HG03469 (cell line): ENCODE data around the gene RAB21.
"Not testable (repeated sequence)": the region's sequence is repeated elsewhere in the genome, so short reads cannot be mapped to it uniquely, and the experiment has no call there.

Source experiments
- ATAC-seq: cut with Tn5 transposase; IDR thresholded peaks from one replicate; pipeline ENCODE4 v1.9.1; 2021; ENCODE audit warnings: mild to moderate bottlenecking, moderate library complexity, moderate number of reproducible peaks; ENCODE audit not compliant: unreplicated experiment

RAB21 gene

DNA sequence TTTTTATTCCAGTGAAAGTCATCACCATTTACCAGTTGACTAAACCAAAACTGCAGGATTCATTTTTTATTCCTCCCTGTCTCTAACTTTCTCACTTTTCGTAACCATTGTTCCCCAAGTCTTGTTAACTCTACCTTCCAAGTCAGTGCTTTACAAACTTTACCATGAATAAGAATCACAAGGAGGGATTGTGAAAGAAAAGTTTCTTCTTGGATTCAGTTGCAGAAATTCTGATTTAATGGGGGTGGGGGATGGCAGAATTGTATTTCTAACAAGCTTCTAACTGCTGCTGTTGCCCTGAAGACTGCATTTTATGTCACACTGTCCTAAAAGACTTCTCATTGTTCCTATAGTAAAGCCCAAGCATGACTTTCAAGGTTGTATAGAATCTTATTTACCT, 5.0 kb upstream of the RAB21 start:
- no peak for ATAC-seq

DNA sequence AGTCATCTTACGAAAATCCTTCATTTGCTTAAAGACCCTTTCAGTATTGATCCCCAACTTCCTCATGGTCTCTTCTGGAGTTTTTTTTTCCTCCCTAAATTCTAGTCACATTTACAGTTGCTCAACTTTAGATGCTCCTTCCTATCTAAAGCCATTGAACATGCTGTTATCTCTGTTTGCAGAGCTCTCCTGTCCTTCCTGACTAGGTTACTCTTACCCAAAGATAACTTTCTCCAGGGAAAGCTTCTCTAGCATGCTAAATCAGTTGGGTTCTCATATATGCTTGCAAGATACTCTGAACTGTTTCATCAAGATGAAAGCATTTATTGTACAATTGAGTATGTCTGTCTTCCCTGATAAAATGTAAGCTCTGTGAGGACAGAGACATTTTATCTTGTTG, 1.8 kb upstream of the RAB21 start:
- no peak for ATAC-seq

DNA sequence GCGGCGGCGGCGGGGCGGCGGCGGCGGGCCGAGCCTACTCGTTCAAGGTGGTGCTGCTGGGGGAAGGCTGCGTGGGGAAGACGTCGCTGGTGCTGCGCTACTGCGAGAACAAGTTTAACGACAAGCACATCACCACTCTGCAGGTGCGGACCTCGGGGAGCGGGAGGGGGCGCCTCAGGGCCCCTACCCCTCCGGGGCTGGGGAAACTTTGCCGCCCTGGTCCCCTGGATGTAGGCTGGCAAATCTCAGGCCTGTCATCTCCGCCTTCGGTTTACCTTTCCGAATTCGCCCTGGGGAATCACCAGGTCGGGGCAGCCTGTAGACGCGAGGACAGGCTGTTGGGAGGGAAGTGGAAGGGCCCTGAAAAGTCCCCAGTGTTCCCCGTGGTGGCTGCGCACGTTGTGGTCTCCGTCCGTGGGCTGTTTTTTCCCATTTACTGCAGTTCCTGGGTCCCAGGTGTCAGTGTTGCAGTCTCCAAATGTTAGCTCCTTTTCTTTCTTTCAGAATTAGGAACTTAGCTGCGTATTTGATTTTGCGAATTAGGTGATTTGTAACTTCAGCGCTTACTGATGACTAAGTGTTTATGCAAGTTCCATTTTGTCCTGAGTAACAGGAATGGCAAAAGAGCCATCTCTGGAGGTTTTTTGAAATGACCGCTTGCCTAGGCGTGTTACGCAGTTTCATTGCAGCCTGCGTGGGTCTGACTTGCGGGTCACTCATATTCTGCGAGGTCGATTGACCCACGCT, 656 bp downstream of the RAB21 start:
- ATAC-seq, result peak; percentile 29

DNA sequence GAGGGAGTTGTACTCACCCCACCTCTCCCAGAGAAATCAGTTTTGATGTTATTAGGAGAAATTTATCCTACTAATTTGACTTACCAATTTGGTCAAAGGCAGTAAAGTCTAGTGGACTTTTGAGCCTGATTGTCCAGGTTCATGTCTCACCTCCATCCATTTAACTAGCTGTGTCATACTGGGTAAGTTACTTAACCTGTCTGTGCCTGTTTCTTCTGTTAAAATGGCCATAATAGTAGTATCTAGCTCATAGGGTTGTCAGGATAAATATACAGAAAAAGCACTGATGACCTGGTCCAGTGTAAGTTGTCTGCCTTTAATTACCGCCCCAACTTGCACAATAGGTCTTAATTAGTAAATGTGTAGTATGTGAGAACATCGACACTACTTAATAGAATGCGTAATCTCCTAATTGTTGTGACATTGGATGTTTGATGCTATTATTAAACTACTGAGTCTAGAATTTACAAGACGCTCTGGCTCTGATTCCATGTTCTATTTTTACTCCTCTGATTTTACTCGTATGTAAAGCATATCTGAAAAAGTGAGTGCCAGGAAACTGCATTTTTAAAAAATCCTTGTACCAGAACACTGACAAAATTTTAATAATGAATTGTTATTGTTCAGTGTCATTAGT, 1.5 kb downstream of the RAB21 start:
- ATAC-seq, result no peak

DNA sequence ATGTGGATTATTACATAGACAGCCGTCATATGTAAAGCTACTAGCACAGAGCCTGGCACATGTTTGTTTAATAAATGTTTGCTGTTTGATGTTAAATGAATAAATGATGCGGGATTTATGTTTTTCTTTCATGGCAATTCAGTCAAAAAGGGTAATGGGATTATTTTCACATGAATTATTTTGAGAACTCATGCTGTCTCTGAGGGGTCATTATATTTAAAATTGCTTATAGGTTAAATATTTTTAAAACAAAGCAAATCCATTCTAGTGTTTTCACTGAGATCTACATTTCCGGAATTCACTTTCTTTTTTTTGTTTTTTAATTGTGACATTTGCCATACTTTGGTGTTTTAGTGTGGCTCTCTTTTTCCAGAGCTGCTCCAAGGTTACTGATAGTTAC, 5.3 kb downstream of the RAB21 start:
- no peak for ATAC-seq

DNA sequence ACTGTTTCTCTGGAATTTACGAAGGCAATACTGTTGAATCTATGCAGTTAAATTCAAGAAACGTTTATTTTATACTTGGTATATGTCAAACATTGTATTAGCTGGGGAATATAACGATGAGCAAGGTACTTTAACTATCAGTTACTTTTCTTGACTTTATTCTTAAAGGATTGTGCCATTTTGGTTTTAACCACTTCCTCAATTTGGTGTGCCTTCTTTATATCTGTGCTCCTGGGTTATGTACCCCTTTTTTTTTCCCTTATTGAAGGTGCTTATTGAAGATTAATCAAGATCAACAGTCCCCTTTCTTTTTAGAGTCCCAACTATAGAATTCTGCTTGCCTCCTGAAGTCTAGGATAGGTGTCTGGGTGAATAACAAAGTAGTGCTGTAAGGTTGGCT, 5.8 kb downstream of the RAB21 start:
- no peak for ATAC-seq

DNA sequence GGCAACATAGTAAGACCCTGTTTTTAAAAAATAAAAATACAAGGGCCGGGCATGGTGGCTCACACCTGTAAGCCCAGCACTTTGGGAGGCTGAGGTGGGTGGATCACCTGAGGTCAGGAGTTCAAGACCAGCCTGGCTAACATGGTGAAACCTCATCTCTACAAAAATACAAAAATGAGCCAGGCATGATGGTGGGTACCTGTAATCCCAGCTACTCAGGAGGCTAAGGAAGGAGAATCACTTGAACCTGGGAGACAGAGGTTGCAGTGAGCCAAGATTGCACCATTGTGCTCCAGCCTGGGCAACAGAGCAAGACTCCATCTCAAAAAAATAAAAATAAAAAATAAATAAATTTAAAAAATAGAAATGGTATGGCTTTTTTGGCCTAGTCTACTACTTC, 6.7 kb downstream of the RAB21 start:
- not testable (repeated sequence) for ATAC-seq

DNA sequence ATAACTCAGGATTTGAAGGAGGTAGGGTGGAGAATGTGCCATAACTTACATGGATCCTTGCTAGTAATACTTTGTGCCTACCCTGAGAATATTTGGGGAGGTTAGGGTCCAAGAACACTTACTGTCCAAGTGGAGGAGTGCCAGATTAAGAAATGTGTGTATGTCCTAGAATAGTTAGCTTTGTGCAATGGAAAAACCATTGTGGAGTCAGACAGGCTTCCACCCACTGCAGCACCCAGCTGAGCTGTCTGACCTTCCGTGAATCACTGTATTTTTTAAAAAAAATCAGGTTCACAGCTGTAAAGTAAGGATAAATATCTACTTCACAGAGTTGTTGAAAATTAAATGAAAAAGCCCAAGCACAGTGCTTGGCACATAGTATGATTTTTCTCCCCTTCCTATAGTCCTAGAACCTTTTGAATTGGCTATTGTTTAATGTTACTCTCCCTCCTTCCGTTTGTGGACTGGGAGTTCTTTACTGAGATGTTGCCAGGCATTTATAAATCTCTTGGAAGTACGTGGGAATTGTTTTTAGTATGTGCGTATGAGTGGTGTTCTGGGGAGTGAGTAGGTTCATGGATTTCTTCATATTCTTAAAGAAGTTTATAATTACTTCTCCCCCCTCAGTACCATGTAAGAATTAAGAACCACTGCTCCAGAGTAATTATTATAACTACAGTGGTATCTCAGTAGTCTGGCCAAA, 9.2 kb downstream of the RAB21 start:
- no peak for ATAC-seq

DNA sequence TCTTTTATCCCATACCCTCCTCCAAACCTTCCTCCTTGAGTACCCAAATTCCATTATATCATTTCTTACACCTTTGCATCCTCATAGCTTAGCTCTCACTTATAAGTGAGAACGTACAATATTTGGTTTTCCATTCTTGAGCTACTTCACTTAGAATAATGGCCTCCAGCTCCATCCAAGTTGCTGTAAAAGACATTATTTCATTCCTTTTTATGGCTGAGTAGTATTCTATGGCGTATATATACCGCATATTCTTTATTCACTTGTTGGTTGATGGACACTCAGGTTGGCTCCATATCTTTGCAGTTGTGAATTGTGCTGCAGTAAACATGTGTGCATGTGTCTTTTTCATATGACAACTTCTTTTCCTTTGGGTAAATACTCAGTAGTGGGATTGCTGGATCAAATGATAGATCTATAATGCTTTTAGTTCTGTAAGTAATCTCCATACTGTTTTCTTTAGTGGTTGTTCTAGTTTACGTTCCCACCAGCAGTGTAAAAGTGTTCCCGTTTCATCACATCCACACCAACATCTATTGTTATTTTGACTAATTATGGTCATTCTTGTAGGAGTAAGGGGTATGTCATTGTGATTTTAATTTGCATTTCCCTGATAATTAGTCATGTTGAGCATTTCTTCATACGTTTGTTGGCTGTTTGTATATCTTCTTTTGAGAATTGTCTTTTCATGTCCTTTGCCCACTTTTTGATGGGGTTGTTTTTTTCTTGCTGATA, 10.1 kb downstream of the RAB21 start:
- no peak for ATAC-seq

DNA sequence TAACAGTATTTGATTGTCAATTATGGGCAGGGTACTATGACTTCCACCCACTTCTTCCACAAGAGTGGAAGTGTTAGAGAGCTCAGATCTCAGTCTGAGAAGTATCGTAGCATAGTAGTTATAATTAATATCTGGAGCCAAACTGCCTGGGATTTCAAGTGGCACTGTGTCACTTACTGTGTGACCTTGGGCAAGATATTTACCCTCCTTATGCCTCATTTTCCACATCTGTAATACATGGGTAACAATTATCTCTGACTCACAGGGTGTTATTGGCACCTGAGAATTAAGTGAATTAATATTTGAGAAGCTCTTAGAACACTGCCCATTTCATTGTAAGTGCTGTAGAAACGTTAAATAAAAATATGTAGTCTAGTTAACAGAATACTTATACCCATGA, 11.5 kb downstream of the RAB21 start:
- no peak for ATAC-seq

DNA sequence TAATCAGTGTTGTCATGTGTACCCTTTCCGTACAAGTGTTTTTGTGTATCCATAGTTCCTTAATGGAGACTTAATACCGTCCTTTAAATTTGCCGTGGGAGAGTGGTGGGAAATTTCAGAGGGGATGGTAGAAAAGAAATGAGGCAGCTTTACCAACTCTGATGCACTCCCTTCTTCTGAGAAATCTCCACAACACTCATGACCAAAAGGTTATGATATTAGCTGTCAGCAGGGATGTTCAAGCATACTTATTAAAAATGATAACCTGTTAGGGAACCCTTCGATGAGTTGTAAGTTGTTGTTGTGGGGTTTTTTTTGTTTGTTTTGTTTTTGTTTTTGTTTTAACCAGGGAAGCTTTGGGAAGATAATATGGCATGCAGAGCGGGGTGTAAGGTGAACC, 12.5 kb downstream of the RAB21 start:
- ATAC-seq, result no peak

DNA sequence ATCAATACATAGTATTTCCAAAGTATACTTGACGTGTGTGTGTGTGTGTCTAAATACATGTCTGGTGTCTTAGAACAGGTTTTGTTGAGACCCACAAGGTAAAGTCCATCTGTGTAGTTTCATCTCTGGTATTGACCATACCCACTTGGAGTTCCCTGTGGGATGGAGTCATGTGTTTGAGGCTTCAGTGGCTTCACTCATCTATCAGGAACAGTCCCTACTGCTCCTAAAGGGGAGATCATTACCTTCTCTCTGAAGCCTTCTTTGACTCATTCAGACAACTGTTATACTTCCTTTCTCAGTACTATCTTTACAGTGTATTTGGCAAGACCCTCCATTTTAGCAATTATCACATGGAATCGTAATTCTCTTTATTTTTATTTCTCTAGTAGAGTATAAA, 14.2 kb downstream of the RAB21 start:
- no peak for ATAC-seq

DNA sequence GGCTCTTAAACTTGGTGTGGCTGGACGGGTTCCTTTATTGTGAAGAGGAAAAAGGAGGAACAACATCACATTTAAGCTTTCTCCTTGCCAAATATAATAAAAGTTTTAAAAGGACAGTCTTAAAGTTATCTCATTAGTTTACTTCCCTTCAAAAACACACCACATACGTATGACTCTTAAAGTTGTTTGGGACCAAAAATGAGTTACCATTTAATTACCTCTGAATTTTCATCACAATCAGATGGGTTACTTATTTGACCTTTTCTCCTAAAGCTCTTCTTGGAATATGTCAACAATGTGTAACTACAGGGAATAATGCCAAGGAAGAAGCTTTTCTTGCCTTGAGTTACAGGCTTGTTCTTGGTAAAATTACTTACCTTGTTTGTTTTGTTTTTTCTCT, 16.4 kb downstream of the RAB21 start:
- ATAC-seq, result no peak

DNA sequence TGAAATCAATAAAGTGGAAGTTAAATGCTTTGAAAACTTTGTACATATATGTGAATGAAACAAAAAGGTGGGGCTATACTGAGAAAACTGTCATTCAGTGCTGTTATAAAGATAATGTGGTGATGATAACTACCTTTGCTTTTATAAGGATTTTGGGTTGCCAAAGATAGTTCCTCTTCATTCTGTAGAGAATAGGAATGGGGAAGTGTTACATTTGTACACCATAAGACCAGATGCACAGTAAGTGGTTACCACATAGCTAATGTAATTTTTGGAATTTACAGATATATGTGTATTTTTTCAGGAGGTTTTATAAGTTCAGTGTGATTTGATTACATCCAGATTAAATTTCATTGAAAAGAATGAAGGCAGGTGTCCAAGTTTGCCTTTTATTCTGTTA, 18.1 kb downstream of the RAB21 start:
- ATAC-seq, result no peak

DNA sequence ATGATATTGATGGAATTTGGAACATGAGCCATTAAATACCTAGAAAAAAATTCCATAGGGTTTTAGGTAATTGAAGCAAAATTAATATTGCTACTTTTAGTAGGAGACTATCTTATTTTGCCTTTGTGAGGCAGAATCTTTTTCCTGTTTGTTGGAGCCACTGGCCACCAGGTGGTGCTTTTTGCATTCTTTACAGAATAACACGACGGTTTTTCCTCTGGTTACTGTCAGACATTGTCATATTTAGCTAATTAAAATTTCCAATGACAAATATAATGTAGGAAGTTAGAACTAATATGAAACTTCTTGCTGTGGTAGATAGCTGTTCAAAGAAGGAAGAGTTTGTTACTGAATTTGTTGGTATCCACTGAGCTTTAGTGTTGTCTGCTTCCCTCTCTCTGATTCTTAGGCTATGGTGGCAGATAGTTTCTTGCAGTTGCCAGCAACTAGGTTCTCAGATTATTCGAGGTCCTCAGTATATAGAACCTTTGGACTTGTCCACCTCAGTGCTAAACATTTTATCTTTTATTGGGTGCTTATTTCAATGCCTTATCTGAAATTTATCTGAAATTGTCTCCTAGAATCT, 25.7 kb downstream of the RAB21 start:
- ATAC-seq, result no peak

DNA sequence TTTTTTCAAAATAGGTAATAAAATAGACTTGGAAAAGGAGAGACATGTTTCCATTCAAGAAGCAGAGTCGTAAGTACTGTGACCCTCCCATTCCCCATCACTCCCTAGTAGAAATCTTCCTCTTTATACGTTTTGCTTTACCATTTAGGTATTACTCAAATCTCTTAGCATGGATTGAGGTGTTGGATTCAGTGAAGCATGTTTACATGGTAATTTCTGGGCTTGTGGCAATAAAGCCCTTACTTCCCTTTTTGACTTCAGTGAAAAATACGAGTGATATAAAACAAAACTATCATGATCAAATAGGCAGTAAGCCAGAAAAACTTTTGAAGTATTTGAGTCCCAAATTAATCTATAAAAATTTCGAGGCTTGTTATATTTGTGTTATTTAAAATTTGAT, 27.4 kb downstream of the RAB21 start:
- ATAC-seq, result peak; percentile 59

DNA sequence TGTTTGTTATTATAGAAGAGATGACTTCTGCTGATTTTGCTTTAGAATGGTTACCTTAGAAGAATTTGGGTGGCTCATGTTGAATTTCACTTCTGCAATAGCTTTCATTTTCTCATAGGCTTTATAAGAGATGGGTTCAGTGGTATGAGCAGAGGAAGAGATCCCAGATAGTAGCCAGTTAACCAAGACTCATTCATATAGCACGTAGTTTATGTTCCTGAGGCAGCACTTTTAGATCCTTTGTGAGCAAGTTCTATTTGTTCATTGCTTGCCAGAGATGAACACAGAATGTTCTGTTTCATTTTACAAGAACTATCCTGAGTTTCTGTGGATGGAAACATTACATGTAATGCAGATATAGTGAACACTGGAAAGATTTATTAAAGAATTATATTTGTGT, 32.2 kb downstream of the RAB21 start:
- no peak for ATAC-seq

DNA sequence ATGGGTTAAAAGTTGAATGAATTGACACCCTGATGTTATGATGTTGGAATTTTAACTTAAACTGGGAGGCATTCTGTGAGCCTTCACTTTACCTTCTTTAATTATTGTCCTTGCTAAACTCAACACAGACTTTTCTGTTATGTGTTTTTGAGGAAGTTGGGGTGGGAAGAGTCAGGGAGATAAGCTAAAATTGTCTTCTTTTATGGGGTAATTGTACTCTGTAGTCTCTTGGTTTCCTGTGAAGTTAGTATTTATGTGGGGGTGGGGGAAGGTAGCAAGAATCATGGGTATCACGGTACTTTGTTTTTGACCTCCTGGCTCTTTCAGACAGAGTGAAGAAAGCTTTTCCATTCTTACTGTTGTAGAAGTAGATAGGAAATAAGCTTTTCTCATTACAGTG, 32.9 kb downstream of the RAB21 start:
- ATAC-seq, result no peak

DNA sequence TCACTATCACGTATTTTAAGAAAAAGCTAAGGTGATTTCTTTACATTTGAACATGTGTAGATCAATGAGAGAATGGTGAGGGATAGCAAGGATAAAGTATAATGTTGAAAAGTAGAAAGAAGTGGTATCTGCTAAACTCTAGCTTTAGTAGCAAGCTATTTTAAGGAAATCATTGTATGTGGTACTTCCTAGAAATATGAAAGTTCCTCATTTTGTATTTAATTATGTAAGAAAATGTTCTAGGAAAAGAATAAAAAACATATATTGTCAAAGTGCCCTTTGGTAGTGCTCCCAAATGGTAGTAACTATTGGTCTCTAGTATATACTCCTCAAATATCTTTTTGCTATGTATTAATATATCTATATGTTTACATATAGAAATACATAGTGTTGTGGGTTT, 35.7 kb downstream of the RAB21 start:
- no peak for ATAC-seq

DNA sequence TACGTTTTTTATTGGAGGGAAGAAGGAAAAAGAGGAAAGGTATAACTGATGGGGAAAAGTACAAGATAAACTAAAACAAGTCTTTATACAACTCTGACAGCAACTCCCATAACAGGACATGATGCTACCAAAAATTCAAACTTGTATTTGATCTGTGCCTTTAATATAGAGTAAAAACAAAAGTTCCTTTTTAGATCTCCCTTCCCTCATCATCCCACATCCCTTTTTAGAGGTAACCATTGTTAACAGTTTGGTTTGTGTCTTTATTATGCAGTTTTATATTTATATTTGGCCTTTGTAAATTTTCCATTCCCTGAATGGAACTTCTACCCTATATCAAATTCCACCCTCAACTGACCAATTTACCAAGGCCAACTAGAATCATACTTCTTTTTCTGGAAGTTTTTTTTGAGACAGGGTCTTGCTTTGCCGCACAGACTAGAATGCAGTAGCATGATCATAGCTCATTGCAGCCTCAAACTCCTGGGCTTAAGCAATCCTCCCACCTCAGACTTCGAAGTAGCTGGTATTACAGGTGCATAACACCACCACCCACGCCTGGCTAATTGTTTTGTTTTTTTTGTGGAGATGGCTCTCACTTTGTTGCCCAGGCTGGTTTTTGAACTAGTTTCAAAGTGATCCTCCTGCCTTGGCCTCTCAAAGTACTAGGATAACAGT, 36.9 kb downstream of the RAB21 start:
- ATAC-seq, result no peak

DNA sequence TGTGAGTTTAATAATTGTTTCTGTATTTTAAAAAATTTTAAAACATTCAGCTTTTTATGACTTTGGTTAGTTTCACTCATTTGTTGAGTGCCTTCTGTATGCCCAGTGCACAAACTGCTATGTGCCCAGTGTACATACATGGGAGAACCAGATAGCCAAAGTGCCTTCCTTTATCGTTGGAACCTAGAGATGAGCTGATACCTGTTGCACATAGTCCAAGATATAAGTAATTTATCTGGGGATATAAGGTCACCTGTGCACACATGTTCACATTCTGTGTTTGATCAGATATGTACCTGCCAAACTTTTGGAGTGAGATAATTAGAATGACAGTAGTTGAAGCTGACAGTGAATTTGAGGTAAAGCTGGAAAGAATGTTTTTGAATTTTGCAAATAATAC, 37.9 kb downstream of the RAB21 start:
- ATAC-seq, result no peak
